Measurements from ENCODE around the gene TMCC3. TPM values are rescaled to one million over a fixed set of nuclear protein-coding genes. Genes with fewer than 3 reads are reported as not detected.
"Not testable (repeated sequence)": the region's sequence is repeated elsewhere in the genome, so short reads cannot be mapped to it uniquely, and the experiment has no call there.

The TMCC3 gene
- total RNA-seq, 1 donor from 2014 or later, result 1.7 TPM

- Histone ChIP-seq H3K27ac (replicated peaks) (peak overlapping the region; percentile 57), H3K9me3 (replicated peaks) (no peaks in the 10 kb centered on the region), H3K36me3 (no peaks in the 10 kb centered on the region), H3K4me3 (no peak overlapping the region), H3K4me1 (peaks cover 24% of the 10 kb centered on the region), H3K27me3 (ENCODE audit: low read depth) (no peaks in the 10 kb centered on the region)
- no peak for DNase-seq
- intact Hi-C loops (cut with micrococcal nuclease), result no loop called here
- TF ChIP-seq CTCF (IDR thresholded peaks at IDR 0.05; ENCODE audit: borderline replicate concordance), result no peak
These were observed 56.4 kb downstream of the TMCC3 start for GRCh38 chr12:94593822-94594442.

DNA sequence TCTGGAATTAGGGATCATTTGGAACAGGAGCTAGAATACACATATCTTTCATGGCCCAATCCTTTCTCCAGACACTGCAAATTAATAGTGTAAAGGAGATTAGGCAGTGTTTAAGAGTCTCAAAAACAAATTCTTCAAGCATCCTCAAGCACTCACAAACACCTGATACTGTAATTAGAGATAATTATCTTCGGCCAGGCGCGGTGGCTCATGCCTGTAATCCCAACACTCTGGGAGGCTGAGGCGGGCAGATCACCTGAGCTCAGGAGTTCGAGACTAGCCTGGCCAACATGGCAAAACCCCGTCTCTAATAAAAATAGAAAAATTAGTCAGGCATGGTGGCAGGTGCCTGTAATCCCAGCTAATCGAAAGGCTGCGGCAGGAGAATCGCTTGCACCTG, 57.6 kb downstream of the TMCC3 start:
- H3K4me3 ChIP-seq; H3K27ac ChIP-seq (replicated peaks); H3K27me3 ChIP-seq (ENCODE audit: low read depth); H3K36me3 ChIP-seq; intact Hi-C loops (cut with micrococcal nuclease); DNase-seq; H3K9me3 ChIP-seq (replicated peaks): not testable (repeated sequence)
- peaks cover 24% of the 10 kb centered on the region for H3K4me1 ChIP-seq

DNA sequence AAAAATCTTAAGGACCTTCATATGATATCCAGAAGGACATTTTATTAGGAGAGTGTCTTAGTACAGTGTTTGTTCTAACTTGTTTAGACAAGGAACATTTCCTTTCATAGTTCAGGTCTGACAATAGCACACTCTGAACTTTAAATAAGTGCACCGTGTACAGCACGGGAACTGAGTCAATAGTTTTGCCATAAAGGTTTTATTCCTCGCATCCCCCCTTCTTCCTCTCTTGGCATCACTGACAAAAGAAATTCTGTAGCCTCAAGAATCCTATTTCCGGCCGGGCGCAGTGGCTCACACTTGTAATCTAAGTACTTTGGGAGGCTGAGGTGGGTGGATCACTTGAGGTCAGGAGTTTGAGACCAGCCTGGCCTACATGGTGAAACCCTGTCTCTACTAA, 58.3 kb downstream of the TMCC3 start:
- Histone ChIP-seq H3K4me1 (peaks cover 29% of the 10 kb centered on the region), H3K27me3 (ENCODE audit: low read depth) (no peaks in the 10 kb centered on the region), H3K36me3 (no peaks in the 10 kb centered on the region), H3K9me3 (replicated peaks) (no peaks in the 10 kb centered on the region), H3K27ac (replicated peaks) (peak overlapping the region; percentile 55), H3K4me3 (no peak overlapping the region)
- intact Hi-C loops (cut with micrococcal nuclease), result no loop called here
- no peak for DNase-seq
- no peak for TF ChIP-seq CTCF (IDR thresholded peaks at IDR 0.05; ENCODE audit: borderline replicate concordance)

- no peak overlapping the region for H3K27ac ChIP-seq (replicated peaks)
- H3K4me1 ChIP-seq, result peaks cover 45% of the 10 kb centered on the region
These were observed 59.9 kb downstream of the TMCC3 start for GRCh38 chr12:94590428-94590827.

DNA sequence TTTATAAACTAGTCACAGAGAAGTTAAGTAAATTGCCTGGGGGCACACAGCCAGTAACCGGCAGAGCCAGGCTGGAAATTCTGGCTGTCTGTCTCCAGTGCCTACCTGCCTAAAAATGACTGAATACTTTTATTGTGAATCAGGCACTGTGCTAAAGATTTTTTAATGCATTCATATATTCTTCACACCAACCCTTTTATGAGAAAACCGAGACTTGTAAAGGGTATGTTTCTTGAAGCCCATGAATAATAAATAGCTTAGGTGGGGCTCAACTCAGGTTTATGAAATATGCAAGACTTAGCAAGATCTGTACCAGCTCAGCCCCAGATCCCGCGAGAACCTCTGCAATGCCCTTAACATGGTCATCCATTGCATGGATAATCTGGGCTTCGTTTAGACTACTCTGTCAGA, 60.8 kb downstream of the TMCC3 start:
- DNase-seq, result no peak
- H3K9me3 ChIP-seq (replicated peaks), result no peaks in the 10 kb centered on the region
- no peak overlapping the region for H3K27ac ChIP-seq (replicated peaks)
- peaks cover 43% of the 10 kb centered on the region for H3K4me1 ChIP-seq
- no peak for TF ChIP-seq CTCF (IDR thresholded peaks at IDR 0.05; ENCODE audit: borderline replicate concordance)
- no peaks in the 10 kb centered on the region for H3K27me3 ChIP-seq (ENCODE audit: low read depth)
- H3K4me3 ChIP-seq, result no peak overlapping the region
- H3K36me3 ChIP-seq, result no peaks in the 10 kb centered on the region
- intact Hi-C loops (cut with micrococcal nuclease), result no loop called here

More at GRCh38 chr12:94590428-94590827, 59.9 kb downstream of the TMCC3 start:
- intact Hi-C loops (cut with micrococcal nuclease), result no loop called here
- H3K9me3 ChIP-seq (replicated peaks), result no peaks in the 10 kb centered on the region
- H3K27me3 ChIP-seq (ENCODE audit: low read depth), result no peaks in the 10 kb centered on the region
- no peak for DNase-seq
- H3K36me3 ChIP-seq, result no peaks in the 10 kb centered on the region
- TF ChIP-seq CTCF (IDR thresholded peaks at IDR 0.05; ENCODE audit: borderline replicate concordance), result no peak
- no peak overlapping the region for H3K4me3 ChIP-seq

GRCh38 chr12:94588346-94588745, 62.0 kb downstream of the TMCC3 start:
- DNase-seq, result no peak
- intact Hi-C loops (cut with micrococcal nuclease), result no loop called here
- TF ChIP-seq CTCF (IDR thresholded peaks at IDR 0.05; ENCODE audit: borderline replicate concordance), result no peak
- Histone ChIP-seq H3K27ac (replicated peaks) (peak overlapping the region; percentile 78), H3K4me1 (peaks cover 31% of the 10 kb centered on the region), H3K27me3 (ENCODE audit: low read depth) (no peaks in the 10 kb centered on the region), H3K4me3 (no peak overlapping the region), H3K36me3 (no peaks in the 10 kb centered on the region), H3K9me3 (replicated peaks) (no peaks in the 10 kb centered on the region)
